GM12872 (cell line): ENCODE measurements around the gene NDEL1.

Experiments used
- CTCF ChIP-seq: IDR thresholded peaks from 3 replicates; pipeline ENCODE4 v1.5.1; 2011; ENCODE audit warnings: low read depth, mild to moderate bottlenecking, low read length, moderate library complexity; ENCODE audit not compliant: insufficient read depth

Gene NDEL1

GRCh38 chr17:8393470-8394231, 42.0 kb upstream of the NDEL1 start:
- no peak for TF ChIP-seq CTCF

- TF ChIP-seq CTCF, result no peak
These were observed 38.0 kb upstream of the NDEL1 start, which contains the start of gene RNF222 for GRCh38 chr17:8397636-8398035. Gene RNF222, minus strand, starts transcription at chr17:8397827. Its CDS starts 4,366 bp downstream, at chr17:8393461.

GRCh38 chr17:8398980-8399379, 36.7 kb upstream of the NDEL1 start:
- no peak for TF ChIP-seq CTCF

GRCh38 chr17:8401107-8401506, 34.6 kb upstream of the NDEL1 start:
- TF ChIP-seq CTCF, result no peak

GRCh38 chr17:8402921-8403536, 32.7 kb upstream of the NDEL1 start:
- TF ChIP-seq CTCF, result no peak

GRCh38 chr17:8405499-8406016, 30.1 kb upstream of the NDEL1 start:
- no peak for TF ChIP-seq CTCF

GRCh38 chr17:8406174-8406573, 29.5 kb upstream of the NDEL1 start:
- no peak for TF ChIP-seq CTCF
